NCI-H2227 (cell line): ENCODE results near the gene CHN2.
"Not testable (repeated sequence)": the region's sequence is repeated elsewhere in the genome, so short reads cannot be mapped to it uniquely, and the experiment has no call there.

Experiments
- DNase-seq: peaks from one replicate; lab custom pipeline; 2025; ENCODE audit not compliant: unreplicated experiment; lab: John Stamatoyannopoulos, UW

Gene CHN2

GRCh38 chr7:29518616-29519015, 324.0 kb downstream of the CHN2 start:
- no peak for DNase-seq

- DNase-seq: no peak
Measured at GRCh38 chr7:29523728-29524127, 329.2 kb downstream of the CHN2 start.

- no peak for DNase-seq
Measured at GRCh38 chr7:29527505-29528108, 333.0 kb downstream of the CHN2 start.

GRCh38 chr7:29528526-29528925, 334.0 kb downstream of the CHN2 start:
- DNase-seq: not testable (repeated sequence)
